Measurements from ENCODE around the gene ARHGAP19.

GRCh38 chr10:97228130-97228774, 64.2 kb downstream of the ARHGAP19 start:
- no peak for TF ChIP-seq POLR2AphosphoS5 (IDR thresholded peaks at IDR 0.05; ENCODE audit: low read depth, low read length)
- TF ChIP-seq POLR2A (IDR thresholded peaks at IDR 0.05; ENCODE audit: low read depth, low read length): no peak
- TF ChIP-seq TAF1 (IDR thresholded peaks at IDR 0.05; ENCODE audit: borderline replicate concordance, low read depth, low read length): no peak

All from GM12892 (cell line).